BE2C (cell line): ENCODE measurements around the gene COL16A1.

Experiments
- DNase-seq: peaks from one replicate; pipeline ENCODE4 v3.0.0-alpha.2; 2020
- H3K27me3 ChIP-seq: fragments of 250-450 bp; sonication (Bioruptor Pico); 2 replicates; pipeline ENCODE4 v1.5.1; 2020; ENCODE audit warnings: mild to moderate bottlenecking
- H3K36me3 ChIP-seq: fragments of 250-450 bp; sonication (Bioruptor Pico); 2 replicates; pipeline ENCODE4 v1.5.1; 2020; ENCODE audit warnings: mild to moderate bottlenecking
- H3K4me1 ChIP-seq: fragments of 250-450 bp; sonication (Bioruptor Pico); 2 replicates; pipeline ENCODE4 v1.5.1; 2020
- H3K4me3 ChIP-seq: 2 replicates; pipeline ENCODE4 v1.5.1; 2011; ENCODE audit warnings: low read depth, low read length
- H3K9me3 ChIP-seq: fragments of 250-450 bp; sonication (Bioruptor Pico); 2 replicates; pipeline ENCODE4 v1.5.1; 2020
- CTCF ChIP-seq: IDR thresholded peaks from 2 replicates; pipeline ENCODE4 v1.5.1; 2012; ENCODE audit warnings: mild to moderate bottlenecking, low read depth, low read length

Gene COL16A1

GRCh38 chr1:31715087-31715872 lies 11.5 kb upstream of the COL16A1 start:
- Histone ChIP-seq H3K9me3 (no peaks in the 10 kb centered on the region), H3K36me3 (no peaks in the 10 kb centered on the region), H3K4me3 (peak overlapping the region; percentile 58), H3K4me1 (peaks cover 16% of the 10 kb centered on the region), H3K27me3 (no peaks in the 10 kb centered on the region)
- peak; percentile 73 for TF ChIP-seq CTCF
- peak; percentile 92 for DNase-seq

- H3K4me3 ChIP-seq = peak overlapping the region; percentile 49
- no peaks in the 10 kb centered on the region for H3K36me3 ChIP-seq
- H3K9me3 ChIP-seq = no peaks in the 10 kb centered on the region
- peak; percentile 69 for DNase-seq
- peaks cover 16% of the 10 kb centered on the region for H3K4me1 ChIP-seq
- TF ChIP-seq CTCF = peak; percentile 51
- no peaks in the 10 kb centered on the region for H3K27me3 ChIP-seq
Observed at GRCh38 chr1:31714442-31715086, 10.7 kb upstream of the COL16A1 start.

- no peaks in the 10 kb centered on the region for H3K27me3 ChIP-seq
- no peaks in the 10 kb centered on the region for H3K36me3 ChIP-seq
- peaks cover 8% of the 10 kb centered on the region; the same call in 1 of the 2 replicates for H3K4me1 ChIP-seq
- DNase-seq = no peak
- TF ChIP-seq CTCF = no peak
- no peak overlapping the region for H3K4me3 ChIP-seq
- H3K9me3 ChIP-seq = no peaks in the 10 kb centered on the region
Observed at GRCh38 chr1:31712630-31713029, 8.8 kb upstream of the COL16A1 start.

- H3K4me3 ChIP-seq = no peak overlapping the region
- H3K36me3 ChIP-seq = no peaks in the 10 kb centered on the region
- TF ChIP-seq CTCF = no peak
- H3K9me3 ChIP-seq = no peaks in the 10 kb centered on the region
- DNase-seq = no peak
- no peaks in the 10 kb centered on the region for H3K27me3 ChIP-seq
- peaks cover 7% of the 10 kb centered on the region; the same call in 1 of the 2 replicates for H3K4me1 ChIP-seq
Observed at GRCh38 chr1:31712068-31712467, 8.3 kb upstream of the COL16A1 start.

GRCh38 chr1:31708324-31708723 lies 4.5 kb upstream of the COL16A1 start:
- no peaks in the 10 kb centered on the region for H3K9me3 ChIP-seq
- DNase-seq = no peak

More at GRCh38 chr1:31708324-31708723, 4.5 kb upstream of the COL16A1 start:
- Histone ChIP-seq H3K4me1 (no peaks in the 10 kb centered on the region), H3K27me3 (no peaks in the 10 kb centered on the region), H3K4me3 (no peak overlapping the region), H3K36me3 (no peaks in the 10 kb centered on the region)
- no peak for TF ChIP-seq CTCF
